Stomach (tissue), 4 donors: ENCODE results near the gene COMMD7.

ENCODE experiments used
- CTCF ChIP-seq, 7 experiments: fragments of 450-650 bp in 4 of 7; fragments of 200-600 bp in 3 of 7; sonication (generic) in 3 of 7; IDR thresholded peaks; one replicate each; pipeline ENCODE4 v1.5.1; 2016 to 2019; ENCODE audit warnings: antibody characterized with exemption in 7 of 7, control low read depth in 2 of 7, mild to moderate bottlenecking in 1 of 7
- POLR2A ChIP-seq, 4 donors: fragments of 450-650 bp; IDR thresholded peaks; one replicate each; pipeline ENCODE4 v1.6.1; 2016; ENCODE audit warnings: antibody characterized with exemption in 4 of 4, control low read depth in 2 of 4, mild to moderate bottlenecking in 1 of 4, moderate library complexity in 1 of 4
- POLR2AphosphoS5 ChIP-seq, 3 donors: sonication (generic); formaldehyde crosslinking; IDR thresholded peaks; one replicate each; pipeline ENCODE4 v1.6.1; 2016; ENCODE audit warnings: antibody characterized with exemption in 3 of 3

GRCh38 chr20:32682508-32682987 lies 60.7 kb downstream of the COMMD7 start:
- TF ChIP-seq CTCF (IDR thresholded peaks at IDR 0.05) (no peak), POLR2AphosphoS5 (IDR thresholded peaks at IDR 0.05) (no peak), POLR2A (IDR thresholded peaks at IDR 0.05) (no peak)
